Measurements from ENCODE around the gene DMPK.

The DMPK gene

GRCh38 chr19:45785781-45786532, 3.7 kb upstream of the DMPK start:
- no peak for DNase-seq (ENCODE audit: low read depth)
- TF ChIP-seq CTCF (conservative IDR thresholded peaks at IDR 0.05; ENCODE audit: low read depth, low read length) = no peak
- no peak overlapping the region for H3K4me3 ChIP-seq (ENCODE audit: low read depth, low read length)

GRCh38 chr19:45785097-45785496, 2.8 kb upstream of the DMPK start:
- DNase-seq (ENCODE audit: low read depth) = no peak
- TF ChIP-seq CTCF (conservative IDR thresholded peaks at IDR 0.05; ENCODE audit: low read depth, low read length) = no peak
- no peak overlapping the region for H3K4me3 ChIP-seq (ENCODE audit: low read depth, low read length)

- TF ChIP-seq CTCF (conservative IDR thresholded peaks at IDR 0.05; ENCODE audit: low read depth, low read length) = no peak
- DNase-seq (ENCODE audit: low read depth) = no peak
- H3K4me3 ChIP-seq (ENCODE audit: low read depth, low read length) = no peak overlapping the region
Measured at GRCh38 chr19:45784096-45784495, 1.8 kb upstream of the DMPK start.

GRCh38 chr19:45782820-45783785, 813 bp upstream of the DMPK start:
- peak; percentile 67 for DNase-seq (ENCODE audit: low read depth)
- no peak for TF ChIP-seq CTCF (conservative IDR thresholded peaks at IDR 0.05; ENCODE audit: low read depth, low read length)
- peak overlapping the region; percentile 64 for H3K4me3 ChIP-seq (ENCODE audit: low read depth, low read length)

GRCh38 chr19:45781214-45782161, 802 bp downstream of the DMPK start:
- TF ChIP-seq CTCF (conservative IDR thresholded peaks at IDR 0.05; ENCODE audit: low read depth, low read length) = no peak
- no peak for DNase-seq (ENCODE audit: low read depth)
- H3K4me3 ChIP-seq (ENCODE audit: low read depth, low read length) = peak overlapping the region; percentile 64

- TF ChIP-seq CTCF (conservative IDR thresholded peaks at IDR 0.05; ENCODE audit: low read depth, low read length) = no peak
- no peak overlapping the region for H3K4me3 ChIP-seq (ENCODE audit: low read depth, low read length)
- no peak for DNase-seq (ENCODE audit: low read depth)
Measured at GRCh38 chr19:45780448-45781213, 1.7 kb downstream of the DMPK start.

Measured in choroid plexus epithelial cell (primary cell).